Pancreas (tissue), 10 donors: ENCODE data around the gene SVOP. TPM values are rescaled to one million over a fixed set of nuclear protein-coding genes. Genes with fewer than 3 reads are reported as not detected.

Experiments used
- ATAC-seq, 4 donors: fragments of 200-7000 bp; cut with Tn5 transposase; one replicate each; pipeline versions ENCODE4 v1.8.0 to v1.9.1; 2020; ENCODE audit warnings: mild to moderate bottlenecking in 4 of 4, moderate library complexity in 4 of 4
- DNase-seq, 6 donors: peaks; one replicate each; pipeline ENCODE4 v3.0.0-alpha.2; 2020
- FAIRE-seq: peaks from 2 replicates; lab custom pipeline; 2012; peaks lifted over from hg19 to GRCh38; lab: Jason Lieb, UNC
- H3K27ac ChIP-seq, 4 donors: fragments of 200-600 bp; sonication (generic); 1 replicate in 3 of 4; 2 replicates in 1 of 4; pipeline versions ENCODE4 v1.5.0 to v1.8.0; 2020
- H3K27me3 ChIP-seq, 4 donors: fragments of 200-600 bp; one replicate each; pipeline ENCODE4 v1.8.0; 2021
- H3K36me3 ChIP-seq, 3 donors: fragments of 200-600 bp; sonication (generic) in 1 of 3; one replicate each; pipeline versions ENCODE4 v1.5.0 to v1.8.0; 2020 to 2021
- H3K4me1 ChIP-seq, 3 donors: fragments of 200-600 bp; one replicate each; pipeline ENCODE4 v1.8.0; 2021
- H3K4me3 ChIP-seq, 4 donors: fragments of 200-600 bp; sonication (generic) in 2 of 4; one replicate each; pipeline versions ENCODE4 v1.5.0 to v1.8.0; 2020 to 2021
- H3K9me3 ChIP-seq, 4 donors: fragments of 200-600 bp; one replicate each; pipeline ENCODE4 v1.8.0; 2021
- WGBS, 2 donors: extraction: QIAGEN DNeasy Blood & Tissue Kit; methylation state at CpG; one replicate each; pipeline ENCODE4 v1.1.7; 2013; 5-methylcytosine and 5-hydroxymethylcytosine counted together
- intact Hi-C, 3 donors: fragments of 100-400 bp; cut with DNase I; formaldehyde crosslinking; loops; one replicate each; pipeline versions ENCODE4 v1.11.1 to v1.14.2; 2022
- polyA plus RNA-seq, 2 donors: library from polyadenylated mRNA; stranded (reverse); fragments of 200-250 nt; gene quantifications; one replicate each; pipeline ENCODE4 v1.2.3, GENCODE V29; 2013
- total RNA-seq, 6 donors: library from RNA; stranded (reverse); fragmentation: NEBNext Ultra II Directional in 4 of 6; extraction: Animal tissue kit (Norgen Biotek cat#: 25700) in 4 of 6; gene quantifications; one replicate each; pipeline versions ENCODE4 v1.2.1 to v1.2.4, GENCODE V29; 2021 to 2023
- TF ChIP-seq, protein P1 (sequence below), 4 donors: fragments of 200-600 bp; sonication (generic) in 3 of 4; IDR thresholded peaks; one replicate each; pipeline versions ENCODE4 v1.5.0 to v1.8.0; 2021; ENCODE audit warnings: antibody characterized with exemption in 4 of 4
- donor health status: healthy with polysubstance abuse.
- donor health status: DM: no; HTN: no; CAD: no; lungs with moderate emphysema.
- donor health status: DM: no; HTN: no; CAD: no.
- donor health status: control.
- donor health status: control.
- donor health status: Bipolar disorder and iron deficiency.
- donor health status: DM: yes; HTN: yes; CAD: no.
- donor health status: DM: no; HTN: no; CAD: no.
- donor health status: DM: no; HTN: no; CAD: no.
- donor health status: DM: yes; HTN: yes; CAD: no.

The SVOP gene
- total and polyA plus RNA-seq, 8 donors = 0.13 to 4.3 (median 0.88) TPM

DNA sequence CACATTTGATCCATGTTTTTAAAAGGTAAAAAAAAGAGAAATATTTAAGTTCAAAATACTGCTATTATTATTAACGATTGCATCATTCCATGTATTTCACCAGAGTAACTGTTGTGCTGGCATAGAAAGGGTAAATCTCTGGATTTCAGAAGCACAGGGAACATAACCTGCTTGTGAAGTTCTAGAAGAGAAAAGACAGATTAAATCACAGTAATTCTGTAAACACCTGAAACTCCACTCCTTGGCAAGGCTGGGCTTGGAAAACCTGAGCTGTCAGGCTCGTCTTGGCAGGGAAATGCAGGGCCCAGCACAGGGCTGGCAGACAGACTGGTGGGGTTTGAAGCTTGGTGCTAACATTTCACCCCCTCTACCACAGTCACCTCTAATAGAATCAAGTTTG, 35.1 kb downstream of the SVOP start:
- WGBS, 2 donors = 22 to 32% methylated on average over 2 of the region's 2 CpGs
- ATAC-seq (no peak), DNase-seq (no peak), FAIRE-seq (no peak)
- TF ChIP-seq, protein P1, sequence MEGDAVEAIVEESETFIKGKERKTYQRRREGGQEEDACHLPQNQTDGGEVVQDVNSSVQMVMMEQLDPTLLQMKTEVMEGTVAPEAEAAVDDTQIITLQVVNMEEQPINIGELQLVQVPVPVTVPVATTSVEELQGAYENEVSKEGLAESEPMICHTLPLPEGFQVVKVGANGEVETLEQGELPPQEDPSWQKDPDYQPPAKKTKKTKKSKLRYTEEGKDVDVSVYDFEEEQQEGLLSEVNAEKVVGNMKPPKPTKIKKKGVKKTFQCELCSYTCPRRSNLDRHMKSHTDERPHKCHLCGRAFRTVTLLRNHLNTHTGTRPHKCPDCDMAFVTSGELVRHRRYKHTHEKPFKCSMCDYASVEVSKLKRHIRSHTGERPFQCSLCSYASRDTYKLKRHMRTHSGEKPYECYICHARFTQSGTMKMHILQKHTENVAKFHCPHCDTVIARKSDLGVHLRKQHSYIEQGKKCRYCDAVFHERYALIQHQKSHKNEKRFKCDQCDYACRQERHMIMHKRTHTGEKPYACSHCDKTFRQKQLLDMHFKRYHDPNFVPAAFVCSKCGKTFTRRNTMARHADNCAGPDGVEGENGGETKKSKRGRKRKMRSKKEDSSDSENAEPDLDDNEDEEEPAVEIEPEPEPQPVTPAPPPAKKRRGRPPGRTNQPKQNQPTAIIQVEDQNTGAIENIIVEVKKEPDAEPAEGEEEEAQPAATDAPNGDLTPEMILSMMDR (IDR thresholded peaks at IDR 0.05) = no peak
- Histone ChIP-seq H3K4me1 (no peaks in the 10 kb centered on the region), H3K27me3 (no peaks in the 10 kb centered on the region), H3K4me3 (no peak overlapping the region), H3K9me3 (no peaks in the 10 kb centered on the region), H3K36me3 (no peaks in the 10 kb centered on the region), H3K27ac (no peak overlapping the region)
- intact Hi-C loops = no loop called here

GRCh38 chr12:108983227-108983626, 37.6 kb downstream of the SVOP start:
- H3K4me3 ChIP-seq = no peak overlapping the region
- DNase-seq (no peak), FAIRE-seq (no peak), ATAC-seq (no peak)
- WGBS, 2 donors = 77 to 79% methylated on average over 1 of the region's 1 CpG
- TF ChIP-seq, protein P1 (IDR thresholded peaks at IDR 0.05) = no peak
- H3K36me3 ChIP-seq = no peaks in the 10 kb centered on the region
- intact Hi-C loops = no loop called here
- no peaks in the 10 kb centered on the region for H3K9me3 ChIP-seq
- H3K27ac ChIP-seq = no peak overlapping the region
- H3K4me1 ChIP-seq = no peaks in the 10 kb centered on the region
- H3K27me3 ChIP-seq = no peaks in the 10 kb centered on the region

- FAIRE-seq = no peak
- H3K27me3 ChIP-seq = no peaks in the 10 kb centered on the region
Observed at GRCh38 chr12:108982621-108983219, 38.1 kb downstream of the SVOP start.

GRCh38 chr12:108981835-108982234, 39.0 kb downstream of the SVOP start:
- DNase-seq = no peak
- Histone ChIP-seq H3K27me3 (no peaks in the 10 kb centered on the region), H3K27ac (no peak overlapping the region), H3K36me3 (no peaks in the 10 kb centered on the region), H3K4me1 (no peaks in the 10 kb centered on the region), H3K4me3 (no peak overlapping the region), H3K9me3 (no peaks in the 10 kb centered on the region)
- no peak for FAIRE-seq
- intact Hi-C loops = no loop called here
- WGBS, 2 donors = 77 to 84% methylated on average over 4 of the region's 4 CpGs
- TF ChIP-seq, protein P1 (IDR thresholded peaks at IDR 0.05) = no peak
- ATAC-seq = no peak

More at GRCh38 chr12:108982621-108983219, 38.1 kb downstream of the SVOP start:
- DNase-seq (no peak), ATAC-seq (no peak)
- H3K9me3 ChIP-seq = no peaks in the 10 kb centered on the region
- H3K4me3 ChIP-seq = no peak overlapping the region
- no peak overlapping the region for H3K27ac ChIP-seq
- H3K4me1 ChIP-seq = no peaks in the 10 kb centered on the region
- TF ChIP-seq, protein P1 (IDR thresholded peaks at IDR 0.05) = no peak
- intact Hi-C loops = no loop called here
- no peaks in the 10 kb centered on the region for H3K36me3 ChIP-seq

- no peaks in the 10 kb centered on the region for H3K36me3 ChIP-seq
- H3K27ac ChIP-seq = no peak overlapping the region
- no peaks in the 10 kb centered on the region for H3K9me3 ChIP-seq
- DNase-seq (no peak), ATAC-seq (no peak), FAIRE-seq (no peak)
- H3K4me1 ChIP-seq = no peaks in the 10 kb centered on the region
- intact Hi-C loops = no loop called here
- H3K4me3 ChIP-seq = no peak overlapping the region
- WGBS, 2 donors = 44 to 45% methylated on average over 8 to 9 of the region's 9 CpGs
- H3K27me3 ChIP-seq = no peaks in the 10 kb centered on the region
- TF ChIP-seq, protein P1 (IDR thresholded peaks at IDR 0.05) = no peak
Observed at GRCh38 chr12:108980831-108981618, 39.8 kb downstream of the SVOP start.
